ENCODE measurements around the gene SFXN3. TPM values are rescaled to one million over a fixed set of nuclear protein-coding genes. Genes with fewer than 3 reads are reported as not detected.
A peak's percentile ranks its signal among the peaks of the same experiment; 100 is the strongest.

SFXN3 gene
- total RNA-seq, 1 experiment from 2014 or later: 2.8 TPM

DNA sequence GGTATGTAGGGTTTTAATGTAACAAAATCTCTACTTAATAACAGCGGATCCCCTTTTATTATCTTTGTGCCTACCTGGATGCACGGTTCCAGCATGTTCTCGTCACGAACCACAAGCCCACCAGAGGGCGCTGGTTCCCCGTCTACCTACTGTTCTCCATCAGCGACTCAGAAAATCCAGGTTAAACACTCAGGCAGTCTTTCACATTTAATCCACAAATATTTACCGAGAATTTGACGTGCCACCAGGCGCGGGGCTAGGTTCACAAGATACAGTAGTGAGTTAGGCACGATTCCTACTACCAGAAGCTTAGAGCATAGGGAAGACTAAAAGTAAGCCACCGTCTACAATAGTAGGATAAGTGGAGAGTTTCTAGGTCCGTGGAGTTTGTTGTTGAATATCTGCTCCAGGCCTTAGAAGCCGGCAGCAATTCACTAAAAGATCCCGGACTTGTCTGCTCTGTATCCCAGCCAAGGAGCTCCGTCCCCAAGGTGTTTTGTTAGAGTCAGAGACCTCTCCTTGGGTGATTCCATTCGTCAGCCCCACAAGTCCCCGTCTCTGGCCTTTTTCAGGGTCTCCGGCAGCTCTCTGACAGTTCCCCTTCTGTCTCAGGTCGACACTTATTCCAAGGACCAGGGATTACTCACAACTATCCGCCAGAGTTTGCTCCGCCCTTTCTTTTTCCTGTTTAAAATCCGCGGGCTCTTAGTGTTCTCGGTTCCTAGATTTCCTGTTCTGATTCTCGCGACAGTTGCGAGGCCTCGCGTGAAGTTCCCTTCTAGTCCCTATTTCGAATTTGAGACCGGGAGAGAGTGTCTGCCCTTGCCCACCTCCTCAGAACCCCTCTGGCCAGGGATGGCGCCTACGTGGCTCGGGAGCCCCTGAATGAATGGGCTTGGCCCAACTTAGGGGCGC is 29.3 kb downstream of the SFXN3 start:
- Mint-ChIP-seq H3K9me3 (no peaks in the 10 kb centered on the region; a peak in 1 of 5 replicates), H3K27ac (peak overlapping the region; percentile 96 to 99 (median 98)), H3K4me3 (peak overlapping the region; percentile 93 to 96), H3K36me3 (ENCODE audit: insufficient read depth in 1 of 3, low read depth in 3 of 3) (peaks cover 0 to 12% (median under 1%) of the 10 kb centered on the region in 3 experiments; a peak in 4 of 7 replicates), H3K27me3 (ENCODE audit: low read depth) (peaks cover 39% of the 10 kb centered on the region), H3K4me1 (peaks cover 24 to 31% of the 10 kb centered on the region in 2 experiments)
- Histone ChIP-seq H3K27me3 (ENCODE audit: insufficient read depth, low read length) (peaks cover 31% of the 10 kb centered on the region), H3K4ac (ENCODE audit: low read depth, low read length) (no peak overlapping the region), H3K56ac (ENCODE audit: insufficient read length, low read depth, low read length) (no peak overlapping the region), H3K23me2 (ENCODE audit: insufficient read length, low read depth, low read length, poor library complexity, severe bottlenecking) (peaks cover 25% of the 10 kb centered on the region), H2AFZ (ENCODE audit: low read length) (peak overlapping the region; percentile 94), H2BK5ac (ENCODE audit: insufficient read length, low read length) (no peak overlapping the region), H3K18ac (ENCODE audit: insufficient read length, low read depth, low read length) (peak overlapping the region; percentile 96), H4K5ac (ENCODE audit: insufficient read length, low read depth, low read length) (no peak overlapping the region), H3K27ac (ENCODE audit: insufficient read length, low read depth, low read length) (peak overlapping the region; percentile 35), H2BK120ac (ENCODE audit: low read depth, low read length, poor library complexity, severe bottlenecking) (no peak overlapping the region), H2BK12ac (ENCODE audit: insufficient read length, low read depth, low read length) (no peak overlapping the region), H3K23ac (ENCODE audit: insufficient read length, low read depth, low read length) (no peak overlapping the region), H4K20me1 (ENCODE audit: control insufficient read depth, insufficient read depth, insufficient read length) (no peaks in the 10 kb centered on the region), H3K79me1 (ENCODE audit: insufficient read depth, low read depth, low read length, poor library complexity, severe bottlenecking) (no peaks in the 10 kb centered on the region), H3K4me2 (ENCODE audit: insufficient read depth, insufficient read length, low read length) (peak overlapping the region; percentile 98), H3K4me1 (ENCODE audit: insufficient read depth, low read length) (no peaks in the 10 kb centered on the region), H2BK20ac (ENCODE audit: low read depth, low read length, poor library complexity, severe bottlenecking) (no peak overlapping the region), H3K79me2 (ENCODE audit: insufficient read depth, low read length) (no peaks in the 10 kb centered on the region), H2AK5ac (ENCODE audit: insufficient read length, low read length) (no peak overlapping the region), H3K9me3 (ENCODE audit: control insufficient read depth, low read depth, low read length) (no peaks in the 10 kb centered on the region), H3K14ac (ENCODE audit: insufficient read depth, low read length) (peak overlapping the region; percentile 90), H4K91ac (ENCODE audit: insufficient read length, low read depth, low read length) (no peak overlapping the region), H3T11ph (ENCODE audit: low read length) (no peak overlapping the region), H3K9ac (ENCODE audit: extremely low read depth, insufficient read length, low read length) (peak overlapping the region; percentile 98), H4K8ac (replicated peaks; ENCODE audit: insufficient read length, low read depth, low read length) (no peak overlapping the region), H2BK15ac (ENCODE audit: low read depth, low read length) (no peak overlapping the region)
- TF ChIP-seq, protein P1, sequence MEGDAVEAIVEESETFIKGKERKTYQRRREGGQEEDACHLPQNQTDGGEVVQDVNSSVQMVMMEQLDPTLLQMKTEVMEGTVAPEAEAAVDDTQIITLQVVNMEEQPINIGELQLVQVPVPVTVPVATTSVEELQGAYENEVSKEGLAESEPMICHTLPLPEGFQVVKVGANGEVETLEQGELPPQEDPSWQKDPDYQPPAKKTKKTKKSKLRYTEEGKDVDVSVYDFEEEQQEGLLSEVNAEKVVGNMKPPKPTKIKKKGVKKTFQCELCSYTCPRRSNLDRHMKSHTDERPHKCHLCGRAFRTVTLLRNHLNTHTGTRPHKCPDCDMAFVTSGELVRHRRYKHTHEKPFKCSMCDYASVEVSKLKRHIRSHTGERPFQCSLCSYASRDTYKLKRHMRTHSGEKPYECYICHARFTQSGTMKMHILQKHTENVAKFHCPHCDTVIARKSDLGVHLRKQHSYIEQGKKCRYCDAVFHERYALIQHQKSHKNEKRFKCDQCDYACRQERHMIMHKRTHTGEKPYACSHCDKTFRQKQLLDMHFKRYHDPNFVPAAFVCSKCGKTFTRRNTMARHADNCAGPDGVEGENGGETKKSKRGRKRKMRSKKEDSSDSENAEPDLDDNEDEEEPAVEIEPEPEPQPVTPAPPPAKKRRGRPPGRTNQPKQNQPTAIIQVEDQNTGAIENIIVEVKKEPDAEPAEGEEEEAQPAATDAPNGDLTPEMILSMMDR (conservative IDR thresholded peaks at IDR 0.05): peak; percentile 95
- WGBS (ENCODE audit: extremely low coverage, insufficient read length, low lambda C conversion rate): no CpG with 5 or more reads among the region's 37 CpGs
- DNase-seq: peak; percentile 90

All from H9 (cell line).